Retina (tissue), 1 donor: ENCODE data around the gene KCNQ1.

Experiments
- DNase-seq: peaks from one replicate; pipeline ENCODE4 v3.0.0-alpha.2; 2016

The KCNQ1 gene

GRCh38 chr11:2742611-2743426, 298.0 kb downstream of the KCNQ1 start:
- DNase-seq: peak; percentile 57

- peak; percentile 37 for DNase-seq
Observed at GRCh38 chr11:2743427-2744110, 298.8 kb downstream of the KCNQ1 start.

GRCh38 chr11:2744166-2744565, 299.4 kb downstream of the KCNQ1 start:
- peak; percentile 34 for DNase-seq

GRCh38 chr11:2745511-2745910, 300.7 kb downstream of the KCNQ1 start:
- DNase-seq: peak; percentile 3

- peak; percentile 74 for DNase-seq
Observed at GRCh38 chr11:2746401-2747247, 301.8 kb downstream of the KCNQ1 start.

- DNase-seq: peak; percentile 20
Observed at GRCh38 chr11:2747248-2748027, 302.6 kb downstream of the KCNQ1 start.

GRCh38 chr11:2748061-2748813, 303.4 kb downstream of the KCNQ1 start:
- peak; percentile 24 for DNase-seq

- no peak for DNase-seq
Observed at GRCh38 chr11:2748814-2749554, 304.2 kb downstream of the KCNQ1 start.

GRCh38 chr11:2750101-2750681, 305.4 kb downstream of the KCNQ1 start:
- DNase-seq: no peak

GRCh38 chr11:2750682-2751522, 306.1 kb downstream of the KCNQ1 start:
- peak; percentile 78 for DNase-seq

GRCh38 chr11:2751523-2752203, 306.9 kb downstream of the KCNQ1 start:
- peak; percentile 47 for DNase-seq

- DNase-seq: peak; percentile 21
Observed at GRCh38 chr11:2752204-2752770, 307.5 kb downstream of the KCNQ1 start.

GRCh38 chr11:2752923-2753322, 308.1 kb downstream of the KCNQ1 start:
- peak; percentile 36 for DNase-seq

- DNase-seq: no peak
Observed at GRCh38 chr11:2754008-2754407, 309.2 kb downstream of the KCNQ1 start.

GRCh38 chr11:2755071-2755470, 310.3 kb downstream of the KCNQ1 start:
- no peak for DNase-seq

- DNase-seq: no peak
Observed at GRCh38 chr11:2758751-2759150, 313.9 kb downstream of the KCNQ1 start.

GRCh38 chr11:2759228-2760195, 314.7 kb downstream of the KCNQ1 start:
- no peak for DNase-seq
